ENCODE measurements around the gene SLX4IP.

The SLX4IP gene

GRCh38 chr20:10639077-10639736 is 204.1 kb downstream of the SLX4IP start:
- no peak for DNase-seq

- no peak for DNase-seq
These were observed 204.8 kb downstream of the SLX4IP start for GRCh38 chr20:10639737-10640556.

- no peak for DNase-seq
These were observed 205.8 kb downstream of the SLX4IP start for GRCh38 chr20:10640897-10641296.

GRCh38 chr20:10641467-10641866 is 206.4 kb downstream of the SLX4IP start:
- no peak for DNase-seq

- DNase-seq, result no peak
These were observed 206.8 kb downstream of the SLX4IP start for GRCh38 chr20:10641893-10642292.

- no peak for DNase-seq
These were observed 207.9 kb downstream of the SLX4IP start for GRCh38 chr20:10642856-10643559.

- no peak for DNase-seq
These were observed 208.4 kb downstream of the SLX4IP start for GRCh38 chr20:10643560-10643873.

- DNase-seq, result no peak
These were observed 209.5 kb downstream of the SLX4IP start for GRCh38 chr20:10644458-10645204.

- no peak for DNase-seq
These were observed 210.1 kb downstream of the SLX4IP start for GRCh38 chr20:10645205-10645570.

- DNase-seq, result no peak
These were observed 210.9 kb downstream of the SLX4IP start for GRCh38 chr20:10646006-10646405.

GRCh38 chr20:10646886-10647420 is 211.8 kb downstream of the SLX4IP start:
- DNase-seq, result no peak

- DNase-seq, result no peak
These were observed 212.4 kb downstream of the SLX4IP start for GRCh38 chr20:10647471-10647870.

GRCh38 chr20:10647909-10648308 is 212.8 kb downstream of the SLX4IP start:
- no peak for DNase-seq

GRCh38 chr20:10648651-10649050 is 213.5 kb downstream of the SLX4IP start:
- DNase-seq, result no peak

- no peak for DNase-seq
These were observed 214.1 kb downstream of the SLX4IP start for GRCh38 chr20:10649080-10649796.

- DNase-seq, result no peak
These were observed 214.7 kb downstream of the SLX4IP start for GRCh38 chr20:10649797-10650160.

GRCh38 chr20:10651227-10651990 is 216.3 kb downstream of the SLX4IP start:
- no peak for DNase-seq

- no peak for DNase-seq
These were observed 217.1 kb downstream of the SLX4IP start for GRCh38 chr20:10652185-10652584.

- no peak for DNase-seq
These were observed 217.7 kb downstream of the SLX4IP start for GRCh38 chr20:10652660-10653261.

- DNase-seq, result no peak
These were observed 218.6 kb downstream of the SLX4IP start for GRCh38 chr20:10653599-10654249.

- no peak for DNase-seq
These were observed 219.1 kb downstream of the SLX4IP start for GRCh38 chr20:10654250-10654610.

Data from AML-193 (cell line).